GM18868 (cell line): ENCODE results near the gene C1R.

ENCODE experiments used
- ATAC-seq: cut with Tn5 transposase; IDR thresholded peaks from one replicate; pipeline ENCODE4 v1.9.1; 2021; ENCODE audit warnings: mild to moderate bottlenecking, moderate library complexity; ENCODE audit not compliant: unreplicated experiment

C1R gene

DNA sequence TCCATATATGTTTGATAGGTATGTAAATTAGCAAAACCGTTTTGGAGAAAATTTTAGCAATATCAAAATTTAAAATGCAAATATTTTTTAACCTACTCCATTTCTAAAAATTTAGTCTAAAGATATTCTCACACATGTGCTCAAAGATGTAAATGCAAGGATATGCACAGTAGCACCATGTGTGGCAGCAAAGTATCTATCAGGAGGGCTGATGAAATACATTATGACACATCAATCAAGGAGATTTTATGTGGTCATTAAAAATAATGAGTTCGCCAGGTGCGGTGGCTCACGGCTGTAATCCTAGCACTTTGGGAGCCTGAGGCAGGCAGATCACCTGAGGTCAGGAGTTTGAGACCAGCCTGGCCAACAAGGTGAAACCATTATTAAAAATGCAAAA is 8.0 kb upstream of the C1R start:
- no peak for ATAC-seq

DNA sequence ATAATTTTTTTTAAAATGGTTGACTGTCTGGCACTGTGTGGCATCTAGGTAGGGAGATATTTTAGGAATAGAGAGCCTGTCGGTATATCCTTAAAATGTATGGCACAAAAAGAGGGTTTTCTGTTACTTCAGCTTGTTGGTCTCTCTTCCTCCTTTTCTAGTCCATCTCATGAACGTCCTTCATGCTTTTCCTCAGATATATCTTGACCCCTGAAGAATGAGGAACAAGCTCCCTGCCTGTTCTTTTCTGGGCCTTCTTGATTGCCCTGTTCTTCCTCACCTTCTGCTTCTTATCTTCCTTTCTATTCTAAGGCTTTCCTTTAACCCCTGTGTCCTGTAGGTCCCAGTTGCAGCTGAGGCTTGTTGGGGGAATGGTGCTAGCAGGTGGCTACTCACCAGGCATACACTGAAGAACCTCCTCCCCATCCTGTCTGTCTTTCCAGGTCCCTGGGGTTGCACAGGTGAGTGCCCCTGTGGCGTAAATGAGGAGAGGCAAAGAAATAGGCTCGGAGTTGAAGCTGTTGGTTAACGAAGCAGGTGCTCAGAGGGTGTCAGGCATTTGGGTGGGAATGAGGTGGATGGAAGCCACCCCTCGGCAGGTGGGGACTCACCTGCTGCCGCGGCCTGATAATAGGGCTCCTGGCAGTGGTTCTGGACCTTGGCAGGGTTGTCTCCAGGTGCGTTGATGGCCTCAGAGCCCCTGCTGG is 7.2 kb upstream of the C1R start:
- no peak for ATAC-seq

DNA sequence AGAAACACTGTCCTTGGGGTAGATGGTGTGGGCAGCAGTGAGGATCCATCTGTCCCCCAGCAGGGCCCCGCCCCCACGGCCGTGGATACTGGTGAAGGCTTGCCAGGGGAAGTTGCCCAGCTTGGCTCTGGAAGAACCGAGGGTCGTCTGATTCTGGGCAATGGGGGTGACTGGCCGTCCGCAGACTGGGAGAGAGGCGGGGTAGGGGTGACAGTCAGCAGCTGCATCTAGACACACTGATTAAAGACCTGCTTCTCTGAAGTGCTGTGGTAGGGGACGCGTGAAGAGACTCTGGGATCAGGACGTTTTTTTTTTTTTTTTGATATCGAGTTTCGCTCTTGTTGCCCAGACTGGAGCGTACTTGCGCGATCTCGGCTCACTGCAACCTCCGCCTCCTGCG is 4.7 kb upstream of the C1R start:
- no peak for ATAC-seq

DNA sequence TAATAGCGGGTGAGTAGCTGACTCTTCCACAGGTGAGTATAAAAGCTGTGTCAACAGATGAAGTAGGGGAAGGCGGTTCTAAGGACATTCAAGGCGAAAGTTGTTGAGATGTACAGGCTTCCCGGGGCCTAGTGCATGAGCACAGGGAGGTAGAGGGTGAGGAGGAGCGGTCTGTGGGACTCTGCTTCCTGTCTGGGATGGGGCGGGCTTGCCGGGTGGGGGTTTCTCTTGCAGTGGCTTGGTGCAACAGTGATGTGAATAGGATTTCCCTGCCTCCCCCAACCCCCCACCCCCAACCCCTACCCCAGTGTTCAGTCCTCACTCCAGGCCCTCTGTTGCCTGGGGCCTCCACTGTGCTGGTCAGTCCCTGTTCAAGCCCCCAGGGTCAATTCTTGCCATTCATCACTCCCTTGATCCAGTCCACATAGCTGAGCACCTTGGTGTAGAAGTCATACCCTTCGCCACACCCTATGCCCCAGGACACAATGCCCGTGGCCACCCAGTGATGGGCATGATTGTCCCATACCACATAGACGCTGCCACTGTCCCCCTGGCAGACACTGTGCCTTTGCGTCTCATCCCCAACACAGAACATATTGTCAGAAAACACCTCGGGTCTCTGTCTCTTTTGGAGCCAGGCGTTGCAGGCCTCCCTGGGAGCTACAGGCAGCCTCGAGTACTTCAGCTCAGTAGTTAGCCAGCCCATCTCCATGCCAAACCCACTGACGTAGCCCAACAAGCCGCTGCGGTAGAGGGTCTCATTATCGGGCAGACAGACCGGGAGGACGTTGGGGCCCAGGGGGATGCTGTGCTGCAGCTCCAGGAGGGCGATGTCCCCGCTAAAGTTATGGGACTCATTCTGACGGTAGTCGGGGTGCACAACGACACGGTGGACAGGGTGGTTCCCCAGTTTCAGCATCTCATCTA is 4.0 kb upstream of the C1R start:
- no peak for ATAC-seq

DNA sequence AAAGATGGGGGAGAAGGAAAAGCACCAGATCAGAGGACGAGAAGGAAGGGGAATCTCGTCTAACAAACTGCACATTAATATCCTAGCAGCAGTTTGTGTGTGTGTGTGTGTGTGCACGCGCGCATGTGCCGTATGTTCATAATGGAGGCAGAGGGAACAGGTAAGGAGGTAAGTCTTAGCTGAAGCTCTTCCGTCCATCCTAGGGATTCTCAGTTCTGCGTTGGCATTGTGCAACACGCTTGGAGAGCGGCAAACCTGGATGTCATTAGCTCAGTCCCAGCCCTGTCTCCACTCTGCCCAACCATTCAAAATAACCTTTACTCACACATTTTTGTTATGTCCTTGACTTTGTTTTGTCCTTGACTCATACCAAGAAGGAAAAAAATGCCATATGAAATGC is 1.6 kb upstream of the C1R start:
- no peak for ATAC-seq

DNA sequence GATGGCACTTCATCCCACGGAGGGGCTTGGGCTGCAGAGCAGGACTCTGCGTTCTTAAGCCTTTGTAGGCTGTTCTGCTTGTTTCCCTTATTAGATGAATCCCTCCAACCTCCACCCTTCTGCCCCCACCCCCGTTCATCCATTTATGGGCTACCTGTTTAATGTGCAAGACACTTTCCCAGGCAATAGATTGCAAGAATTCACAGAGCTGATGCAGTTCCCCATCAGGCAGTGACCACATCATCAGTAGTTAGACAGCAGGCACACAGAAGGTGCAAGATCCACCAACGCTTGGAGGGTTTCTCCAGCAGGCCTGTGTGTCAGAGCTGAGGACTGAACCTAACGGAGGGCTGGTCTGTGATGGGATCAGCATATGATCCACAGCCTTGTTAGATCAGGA is 1.2 kb upstream of the C1R start:
- ATAC-seq: no peak

DNA sequence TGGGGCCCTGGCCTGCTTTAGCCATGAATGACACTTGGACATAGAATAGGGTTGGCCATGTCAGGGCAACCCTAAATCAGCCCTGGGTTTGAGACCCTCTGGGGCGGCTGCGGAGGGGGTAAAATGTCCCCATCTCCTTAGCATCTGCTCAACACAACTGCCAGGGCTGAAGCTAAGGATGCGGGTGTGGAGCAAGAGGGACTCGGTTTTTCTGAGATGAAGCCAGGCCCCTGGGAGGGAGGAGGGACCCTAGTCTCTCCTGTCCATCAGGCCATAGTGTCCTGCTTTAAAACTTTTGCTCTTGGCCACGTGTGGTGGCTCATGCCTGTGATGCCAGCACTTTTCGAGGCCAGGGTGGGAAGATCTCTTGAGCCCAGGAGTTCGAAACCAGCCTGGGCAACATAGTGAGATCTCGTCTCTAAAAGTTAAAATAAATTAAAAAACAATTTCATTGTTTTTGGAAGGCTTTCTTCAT is 778 bp upstream of the C1R start:
- ATAC-seq: no peak

DNA sequence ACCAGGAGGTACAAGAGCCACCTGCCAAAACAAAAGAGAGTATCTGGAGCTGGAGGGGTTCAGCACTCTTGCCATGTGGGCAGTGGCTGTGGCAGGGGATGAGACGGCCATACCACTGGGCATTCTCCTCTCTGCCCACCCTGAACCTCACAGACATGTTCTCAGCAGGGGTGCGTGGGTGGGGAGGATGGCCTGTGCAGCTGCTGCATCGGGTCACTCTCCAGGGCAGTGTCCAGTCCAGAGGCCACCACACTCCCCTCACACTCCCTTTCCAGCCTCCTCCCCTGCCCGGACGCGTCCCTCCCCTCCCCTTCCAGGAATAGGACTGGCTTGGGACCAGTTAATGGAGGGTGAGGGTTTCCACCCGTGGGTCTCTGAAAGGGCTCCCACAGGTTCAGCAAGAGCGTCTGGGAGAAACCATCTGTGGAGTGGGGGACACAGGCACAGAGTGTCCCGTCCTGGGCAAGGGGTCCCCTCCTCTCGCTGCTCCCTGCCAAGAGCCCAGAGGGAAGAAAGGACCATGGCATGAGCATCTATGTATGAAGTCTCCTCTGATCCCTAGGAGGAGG is 501 bp downstream of the C1R start:
- no peak for ATAC-seq

DNA sequence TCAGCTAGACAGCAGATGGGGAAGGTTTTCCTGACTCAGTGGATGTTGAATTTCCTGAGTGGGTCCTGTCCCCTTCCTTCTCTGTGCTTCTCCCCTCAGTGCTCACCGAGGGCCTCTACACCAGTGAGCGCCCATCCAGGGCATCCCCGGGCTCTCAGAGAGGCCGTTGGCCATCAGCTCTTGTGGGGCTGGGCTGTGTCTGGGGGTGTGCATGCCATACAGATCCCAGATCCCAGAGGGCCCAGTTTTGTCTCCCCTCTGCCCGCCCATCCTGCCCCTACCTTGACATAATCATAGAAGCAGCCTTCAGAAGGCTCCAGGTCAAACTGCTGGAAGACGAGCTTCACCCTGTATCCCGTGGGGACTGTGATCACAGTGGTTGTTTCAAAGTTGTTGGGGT is 1.1 kb downstream of the C1R start:
- ATAC-seq: no peak

DNA sequence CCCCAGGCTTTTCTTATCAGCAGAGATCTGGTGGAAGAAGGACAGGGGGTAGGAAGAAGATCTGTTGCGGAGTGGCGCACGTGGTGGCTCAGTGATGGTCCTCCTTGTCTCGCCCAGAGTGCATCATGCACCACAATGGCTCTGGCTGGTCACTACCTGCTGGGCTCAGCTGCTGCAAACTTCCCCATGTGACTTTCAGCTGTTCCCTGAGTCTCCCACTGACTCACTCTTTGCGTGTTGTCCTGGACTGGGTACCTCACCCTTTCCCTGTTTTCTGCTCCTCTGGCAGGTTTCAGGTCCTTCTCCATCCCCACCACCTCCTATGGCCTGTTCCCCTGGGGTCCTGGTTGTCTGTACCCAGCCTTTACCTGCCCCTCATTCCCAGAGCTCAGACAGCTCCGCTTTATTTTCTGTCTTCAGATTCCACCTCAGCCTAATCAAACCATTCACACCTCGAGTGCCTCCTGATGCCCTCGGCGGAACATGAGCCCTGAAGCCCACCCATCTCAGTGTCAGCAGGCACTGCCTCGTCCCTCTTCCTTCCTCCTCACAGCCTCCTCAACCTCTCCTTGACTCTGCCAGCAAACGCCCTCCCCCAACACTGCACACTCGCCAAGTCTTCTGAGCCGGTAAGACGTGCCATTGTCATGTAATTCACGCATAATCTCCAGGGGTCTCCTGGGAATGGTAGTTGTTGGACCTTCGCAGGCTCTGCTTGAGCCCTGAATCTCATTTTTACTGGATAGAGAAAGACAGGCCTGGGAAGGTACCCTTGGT is 1.8 kb downstream of the C1R start:
- ATAC-seq: no peak

DNA sequence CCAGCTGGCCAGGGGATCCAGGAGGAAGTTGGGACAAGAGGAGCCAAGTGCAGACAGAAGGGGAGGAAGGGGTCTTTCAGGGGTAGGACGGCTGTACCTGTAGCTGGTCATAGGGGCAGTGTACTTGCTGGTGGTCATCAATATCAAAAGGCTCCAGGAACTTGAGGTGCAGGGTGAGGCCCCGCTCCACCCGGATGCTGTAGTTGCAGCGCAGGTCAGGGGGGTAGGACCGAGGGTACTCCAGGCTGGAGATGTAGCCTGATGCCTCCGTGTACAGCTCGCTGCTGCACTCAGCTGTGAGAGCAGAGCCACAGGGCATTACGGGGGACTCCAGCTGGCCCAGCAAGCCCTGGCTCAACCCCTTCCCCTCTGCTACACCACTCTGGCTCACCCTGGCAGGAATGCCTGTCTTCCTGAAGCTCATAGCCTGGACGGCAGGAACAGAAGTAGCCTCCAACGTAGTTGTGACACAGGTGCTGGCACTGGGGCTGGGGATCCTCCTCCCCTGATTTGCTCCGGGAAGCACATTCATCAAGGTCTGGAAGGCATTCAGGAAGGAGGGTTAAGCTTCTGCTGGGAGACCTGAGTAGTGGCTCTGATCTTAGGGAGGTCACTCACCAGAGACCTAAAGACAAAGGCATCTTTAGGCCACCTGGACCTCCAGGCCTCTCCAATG is 2.9 kb downstream of the C1R start:
- ATAC-seq: no peak

DNA sequence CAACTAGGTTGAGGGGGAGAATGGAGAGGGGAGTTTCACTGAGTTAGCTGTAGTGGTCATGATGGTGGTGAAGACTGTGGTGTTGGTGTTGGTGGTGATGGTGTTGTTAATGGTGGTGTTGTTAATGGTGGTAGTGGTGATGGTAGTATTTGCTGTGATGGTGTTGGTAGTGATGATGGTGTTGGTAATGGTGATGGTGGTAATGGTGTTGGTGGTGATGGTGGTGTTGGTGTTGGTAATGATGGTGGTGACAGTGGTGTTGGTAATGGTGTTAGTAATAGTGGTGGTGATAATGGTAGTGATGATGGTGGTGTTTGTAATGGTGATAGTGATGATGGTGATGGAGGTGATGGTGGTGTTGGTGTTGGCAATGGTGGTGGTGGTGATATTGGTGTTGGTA is 9.1 kb downstream of the C1R start:
- ATAC-seq: no peak

DNA sequence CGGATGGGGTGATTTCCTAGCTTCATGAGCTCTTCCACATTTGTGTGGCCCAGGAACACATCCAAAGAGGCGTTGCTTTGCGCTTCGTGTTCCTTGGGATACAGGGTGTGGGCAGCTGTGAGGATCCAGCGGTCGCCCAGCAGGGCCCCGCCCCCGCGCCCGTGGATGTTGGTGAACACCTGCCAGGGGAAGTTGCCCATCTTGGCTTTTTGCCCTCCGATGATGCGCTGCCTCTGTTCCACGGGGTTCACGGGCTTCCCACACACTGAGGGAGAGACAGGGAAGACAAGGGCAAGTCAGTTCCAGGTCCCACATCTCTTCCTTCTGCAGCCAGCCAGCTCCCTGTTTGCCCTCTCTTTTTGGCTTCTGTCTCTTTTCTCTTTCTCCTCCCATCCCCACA is 11.2 kb downstream of the C1R start:
- ATAC-seq: no peak

DNA sequence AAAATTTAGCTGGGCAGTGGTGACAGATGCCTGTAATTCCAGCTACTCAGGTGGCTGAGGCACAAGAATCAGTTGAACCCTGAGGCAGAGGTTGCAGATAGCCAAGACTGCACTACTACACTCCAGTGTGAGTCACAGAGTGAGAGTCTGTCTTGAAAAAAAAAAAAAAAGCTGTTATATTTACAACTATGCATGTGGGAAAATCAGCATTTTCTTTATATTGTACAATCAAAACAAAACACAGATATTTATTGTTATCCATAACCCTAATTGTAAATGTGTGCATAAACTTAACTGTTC is 12.5 kb downstream of the C1R start:
- ATAC-seq: no peak

DNA sequence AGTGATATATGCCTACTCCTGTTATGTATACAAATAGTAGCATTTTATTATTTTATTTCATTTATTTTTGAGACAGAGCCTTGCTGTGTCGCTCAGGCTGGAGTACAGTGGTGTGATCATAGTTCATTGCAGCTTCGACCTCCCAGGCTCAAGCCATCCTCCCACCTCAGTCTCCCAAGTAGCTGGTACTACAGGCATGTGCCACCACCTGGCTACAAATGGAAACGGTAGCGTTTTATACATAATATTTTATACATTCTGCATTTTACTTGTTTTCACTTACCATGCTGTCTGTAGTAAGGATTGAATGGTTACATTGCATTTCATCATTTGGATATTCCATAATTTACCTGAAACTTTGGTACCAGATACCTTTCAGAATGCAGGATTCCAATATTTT is 14.1 kb downstream of the C1R start:
- no peak for ATAC-seq

DNA sequence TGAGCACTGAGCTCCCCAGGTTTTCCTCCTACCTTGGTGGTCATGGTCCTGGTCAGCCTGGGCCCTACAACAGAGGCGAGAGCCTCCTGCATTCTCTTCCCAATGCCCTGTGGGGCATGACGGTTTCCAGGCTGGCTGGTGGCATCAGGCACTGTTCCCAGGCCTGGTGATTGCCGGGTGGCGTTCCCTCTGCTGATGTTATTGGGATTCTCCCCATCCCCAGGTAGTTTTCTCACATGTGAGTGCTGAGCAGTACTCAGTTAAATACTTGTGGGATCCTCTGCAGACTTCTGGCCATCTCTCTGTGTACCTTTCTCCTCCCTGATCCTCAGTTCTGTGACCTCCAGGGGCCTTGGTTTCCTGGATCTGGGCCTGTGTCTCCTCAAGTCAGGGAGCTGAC is 15.8 kb downstream of the C1R start:
- no peak for ATAC-seq

DNA sequence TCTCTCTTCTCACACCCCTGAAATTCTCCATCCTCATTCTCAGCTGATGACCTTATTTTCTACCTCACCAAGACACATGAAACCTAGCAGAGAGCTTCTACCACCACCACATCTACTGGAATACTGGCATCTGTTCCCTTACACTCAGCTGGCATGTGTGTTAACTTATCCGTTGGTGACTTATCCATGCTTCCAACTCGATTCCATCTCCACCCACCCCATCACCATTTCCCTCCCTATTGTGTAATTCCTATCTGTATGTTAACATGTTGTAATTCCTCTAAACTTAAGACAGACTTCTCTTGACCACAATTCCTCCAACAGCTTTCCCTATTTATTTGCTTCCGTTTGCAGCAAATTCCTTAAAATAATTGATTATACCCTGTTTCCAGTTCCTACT is 16.3 kb downstream of the C1R start:
- no peak for ATAC-seq

DNA sequence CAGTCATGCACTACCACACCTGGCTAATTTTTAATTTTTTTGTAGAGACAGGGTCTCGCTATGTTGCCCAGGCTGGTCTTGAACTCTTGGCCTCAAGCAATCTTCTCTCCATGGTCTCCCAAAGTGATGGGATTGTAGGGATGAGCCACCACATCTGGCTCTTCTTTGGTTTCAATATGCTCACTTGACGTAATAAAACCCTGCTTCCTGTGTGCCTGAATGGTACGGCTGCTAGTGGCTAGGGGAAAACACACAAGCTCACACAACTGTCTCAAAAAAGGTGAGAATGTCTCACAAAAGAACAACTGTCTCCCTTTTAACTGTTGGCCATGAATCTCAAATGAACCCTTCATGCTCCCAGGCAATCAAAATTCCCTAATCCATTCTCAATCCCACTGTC is 16.7 kb downstream of the C1R start:
- no peak for ATAC-seq

DNA sequence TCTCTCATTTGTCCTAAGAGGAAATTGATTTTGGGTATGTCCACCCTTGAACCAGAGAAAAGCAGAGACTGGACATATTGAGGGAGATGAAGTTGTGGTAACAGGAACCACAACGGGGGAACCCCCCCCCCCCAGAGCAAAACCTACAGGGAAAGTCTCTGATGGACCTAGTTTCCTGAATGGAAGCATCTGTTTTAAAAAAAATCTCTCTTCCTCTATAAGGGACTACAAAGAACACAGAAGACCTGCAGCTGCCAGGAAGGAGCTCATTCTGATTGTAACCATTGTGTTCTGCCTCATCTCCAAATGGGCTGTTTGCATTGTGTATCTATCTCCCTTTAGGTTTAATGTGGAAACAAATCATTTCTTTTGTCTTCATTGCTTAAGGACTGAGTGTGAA is 18.3 kb downstream of the C1R start:
- ATAC-seq: no peak

DNA sequence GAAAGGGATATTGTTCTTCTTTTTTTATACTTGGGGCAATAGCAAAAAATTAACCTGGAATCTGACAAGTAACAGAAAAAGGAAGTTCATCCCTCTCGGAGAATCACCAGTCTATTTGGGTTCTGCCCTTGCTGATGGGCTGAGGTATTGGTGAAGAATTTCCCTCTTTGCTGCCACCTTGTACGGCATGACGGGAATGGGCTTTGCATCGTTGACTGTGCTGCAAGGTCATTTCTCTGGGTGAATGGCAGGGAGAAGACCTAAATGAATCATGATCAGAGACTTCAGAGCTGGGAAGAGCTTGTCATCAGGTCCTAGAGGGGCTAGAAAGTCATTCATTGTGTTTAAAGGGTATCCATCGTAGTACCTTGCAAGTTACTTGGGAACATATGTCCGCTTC is 19.7 kb downstream of the C1R start:
- ATAC-seq: no peak

DNA sequence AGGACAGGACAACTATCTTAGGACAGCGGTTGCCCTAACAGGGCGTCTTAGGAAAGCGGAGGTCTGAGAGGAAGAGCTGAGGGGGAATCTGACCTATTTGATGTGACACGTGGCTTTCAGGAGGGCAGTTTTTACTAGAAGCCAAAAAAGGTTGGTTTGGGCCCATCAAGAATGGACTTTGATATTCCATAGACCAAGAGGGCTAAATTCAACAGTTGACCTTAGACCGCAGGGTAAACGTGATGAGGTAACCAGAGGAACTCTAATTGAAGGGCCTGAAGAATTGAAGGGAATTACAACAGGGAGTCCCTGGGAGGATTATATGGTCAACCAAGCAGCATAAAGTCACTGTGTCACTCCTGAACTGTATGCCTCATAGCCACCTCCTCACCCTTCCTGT is 20.2 kb downstream of the C1R start:
- ATAC-seq: no peak
